ENCODE results near the gene HBP1. TPM values are rescaled to one million over a fixed set of nuclear protein-coding genes. Genes with fewer than 3 reads are reported as not detected.
A peak's percentile ranks its signal among the peaks of the same experiment; 100 is the strongest.

HBP1 gene
- total RNA-seq, 6 experiments from 2014 or later: 22.8 to 34.4 (median 28.5) TPM

DNA sequence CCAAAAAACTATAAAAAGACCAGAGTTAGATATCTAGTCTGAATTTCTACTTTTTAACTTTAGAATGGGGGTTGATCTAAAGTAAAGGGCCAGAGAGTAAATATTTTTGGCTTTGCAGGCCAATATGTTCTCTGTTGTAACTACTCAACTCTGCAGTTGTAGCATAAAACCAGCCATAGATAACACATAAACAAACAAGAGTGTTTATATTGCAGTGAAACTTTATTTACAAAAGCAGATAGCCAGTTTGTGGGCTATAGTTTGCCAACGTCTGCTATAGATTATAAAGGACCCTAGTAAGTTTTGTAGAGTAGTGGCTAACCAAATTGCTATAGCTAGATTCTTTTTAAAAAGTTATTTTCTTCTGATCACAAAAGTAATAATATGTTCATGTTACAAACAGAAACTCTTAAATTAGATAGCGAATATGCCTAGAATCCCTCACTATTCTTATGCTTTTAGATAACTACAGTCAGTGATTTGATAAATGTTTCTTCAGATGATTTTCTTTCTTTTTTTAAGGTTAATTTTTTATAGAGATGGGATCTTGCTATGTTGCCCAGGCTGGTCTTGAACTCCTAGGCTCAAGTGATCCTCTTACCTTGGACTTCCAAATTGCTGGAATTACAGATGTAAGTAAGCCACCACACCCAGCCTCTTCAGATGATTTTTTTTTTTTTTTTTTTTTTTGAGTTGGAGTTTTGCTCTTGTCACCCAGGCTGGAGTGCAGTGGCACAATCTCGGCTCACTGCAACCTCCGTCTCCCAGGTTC is 23.6 kb upstream of the HBP1 start:
- Mint-ChIP-seq H3K4me1 (ENCODE audit: low read depth) (peaks cover 25% of the 10 kb centered on the region), H3K27ac (no peak overlapping the region), H3K9me3 (no peaks in the 10 kb centered on the region), H3K27me3 (ENCODE audit: insufficient read depth) (no peaks in the 10 kb centered on the region), H3K36me3 (ENCODE audit: low read depth) (no peaks in the 10 kb centered on the region), H3K4me3 (no peak overlapping the region)
- no peak for DNase-seq
- TF ChIP-seq, protein P1, sequence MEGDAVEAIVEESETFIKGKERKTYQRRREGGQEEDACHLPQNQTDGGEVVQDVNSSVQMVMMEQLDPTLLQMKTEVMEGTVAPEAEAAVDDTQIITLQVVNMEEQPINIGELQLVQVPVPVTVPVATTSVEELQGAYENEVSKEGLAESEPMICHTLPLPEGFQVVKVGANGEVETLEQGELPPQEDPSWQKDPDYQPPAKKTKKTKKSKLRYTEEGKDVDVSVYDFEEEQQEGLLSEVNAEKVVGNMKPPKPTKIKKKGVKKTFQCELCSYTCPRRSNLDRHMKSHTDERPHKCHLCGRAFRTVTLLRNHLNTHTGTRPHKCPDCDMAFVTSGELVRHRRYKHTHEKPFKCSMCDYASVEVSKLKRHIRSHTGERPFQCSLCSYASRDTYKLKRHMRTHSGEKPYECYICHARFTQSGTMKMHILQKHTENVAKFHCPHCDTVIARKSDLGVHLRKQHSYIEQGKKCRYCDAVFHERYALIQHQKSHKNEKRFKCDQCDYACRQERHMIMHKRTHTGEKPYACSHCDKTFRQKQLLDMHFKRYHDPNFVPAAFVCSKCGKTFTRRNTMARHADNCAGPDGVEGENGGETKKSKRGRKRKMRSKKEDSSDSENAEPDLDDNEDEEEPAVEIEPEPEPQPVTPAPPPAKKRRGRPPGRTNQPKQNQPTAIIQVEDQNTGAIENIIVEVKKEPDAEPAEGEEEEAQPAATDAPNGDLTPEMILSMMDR (IDR thresholded peaks at IDR 0.05): no peak

DNA sequence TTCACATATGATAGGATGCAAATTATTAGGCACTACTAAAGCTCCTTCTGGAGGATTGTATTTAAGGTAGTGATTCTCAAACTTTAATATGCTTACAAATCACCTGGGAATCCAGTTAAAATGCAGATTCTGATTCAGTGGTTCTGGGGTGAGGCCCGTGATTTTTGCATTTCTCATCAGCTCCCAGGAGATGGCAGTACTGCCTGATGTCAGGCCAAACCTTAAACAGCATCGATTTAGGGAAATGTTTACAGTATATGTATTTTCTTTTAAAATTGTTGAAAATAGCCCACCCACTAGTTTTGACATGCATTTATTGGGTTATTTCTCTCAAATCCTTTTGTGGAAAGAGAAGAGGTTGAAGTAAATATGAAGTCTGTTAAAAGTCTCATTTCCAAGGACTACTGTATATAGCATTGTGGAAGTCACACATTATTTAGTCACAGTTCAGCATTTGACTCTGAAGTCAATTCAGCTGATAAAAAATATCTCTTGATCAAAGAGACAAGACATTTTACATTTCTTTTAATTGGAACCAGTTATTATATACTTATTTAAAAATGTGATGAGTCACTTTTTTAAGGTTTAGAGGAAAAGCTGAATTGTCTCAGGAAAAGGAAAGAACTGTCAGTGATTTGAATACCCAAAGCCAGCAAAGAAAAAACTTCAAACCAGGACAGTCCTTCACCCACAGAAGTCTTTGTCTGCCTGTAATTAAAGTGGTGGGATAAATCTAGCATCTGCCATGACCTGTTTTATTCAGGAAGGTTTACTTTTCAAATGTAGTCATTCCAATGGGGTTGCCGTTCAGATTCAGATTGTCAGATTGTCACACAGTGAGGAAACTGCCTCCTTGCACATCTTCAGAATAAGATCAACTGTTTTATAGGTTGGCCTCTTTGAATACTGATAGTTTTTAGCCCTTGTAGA is 21.1 kb upstream of the HBP1 start:
- DNase-seq: peak; percentile 20
- TF ChIP-seq, protein P1 (IDR thresholded peaks at IDR 0.05): peak; percentile 82
- peak overlapping the region; percentile 46 for H3K4me3 Mint-ChIP-seq

DNA sequence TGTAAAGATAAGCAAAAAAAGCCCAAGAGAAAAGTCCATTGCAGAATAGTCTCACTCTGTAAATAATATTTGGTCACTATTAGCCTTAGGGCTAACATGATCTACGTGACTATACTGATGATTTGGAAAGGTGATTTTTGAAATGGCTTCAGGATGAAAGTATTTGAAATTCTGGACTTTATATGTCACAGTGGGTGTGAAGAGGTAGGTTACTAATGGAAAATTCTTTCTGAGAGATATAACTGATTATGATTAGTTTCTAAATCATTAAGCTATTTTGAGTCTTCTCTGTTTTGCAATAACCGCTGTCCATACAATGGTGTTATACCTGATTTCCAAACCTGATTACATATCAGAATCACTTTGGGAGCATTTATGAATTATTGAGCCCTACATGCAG is 20.1 kb upstream of the HBP1 start:
- TF ChIP-seq, protein P1 (IDR thresholded peaks at IDR 0.05): no peak
- Mint-ChIP-seq H3K27ac (no peak overlapping the region), H3K27me3 (ENCODE audit: insufficient read depth) (no peaks in the 10 kb centered on the region), H3K9me3 (no peaks in the 10 kb centered on the region), H3K4me1 (ENCODE audit: low read depth) (peaks cover 34% of the 10 kb centered on the region), H3K36me3 (ENCODE audit: low read depth) (no peaks in the 10 kb centered on the region), H3K4me3 (no peak overlapping the region)
- DNase-seq: no peak

More for the DNA sequence above, 21.1 kb upstream of the HBP1 start:
- Mint-ChIP-seq H3K4me1 (ENCODE audit: low read depth) (peaks cover 34% of the 10 kb centered on the region), H3K27me3 (ENCODE audit: insufficient read depth) (no peaks in the 10 kb centered on the region), H3K27ac (peak overlapping the region; percentile 65), H3K36me3 (ENCODE audit: low read depth) (no peaks in the 10 kb centered on the region), H3K9me3 (no peaks in the 10 kb centered on the region)

DNA sequence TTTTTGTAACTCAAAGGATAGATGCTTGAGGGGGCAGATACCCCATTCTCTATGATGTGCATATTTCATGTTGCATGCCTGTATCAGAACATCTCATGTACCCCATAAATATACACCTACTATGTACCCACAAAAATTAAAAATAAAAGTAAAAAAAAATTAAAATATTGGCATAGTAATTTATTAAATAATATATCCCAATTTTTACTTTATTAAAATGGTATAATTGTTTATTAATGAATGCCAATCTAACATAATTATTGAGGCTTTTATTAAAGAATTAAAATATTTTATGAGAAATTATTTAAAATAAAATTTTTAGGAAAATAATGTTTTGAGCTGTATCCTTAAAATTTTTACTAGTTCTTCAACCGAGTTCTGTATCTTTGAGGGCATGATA is 18.9 kb upstream of the HBP1 start:
- H3K4me3 Mint-ChIP-seq: no peak overlapping the region
- H3K27ac Mint-ChIP-seq: no peak overlapping the region
- no peaks in the 10 kb centered on the region for H3K27me3 Mint-ChIP-seq (ENCODE audit: insufficient read depth)
- H3K9me3 Mint-ChIP-seq: no peaks in the 10 kb centered on the region
- peaks cover 34% of the 10 kb centered on the region for H3K4me1 Mint-ChIP-seq (ENCODE audit: low read depth)
- no peaks in the 10 kb centered on the region for H3K36me3 Mint-ChIP-seq (ENCODE audit: low read depth)
- DNase-seq: no peak
- TF ChIP-seq, protein P1 (IDR thresholded peaks at IDR 0.05): no peak

DNA sequence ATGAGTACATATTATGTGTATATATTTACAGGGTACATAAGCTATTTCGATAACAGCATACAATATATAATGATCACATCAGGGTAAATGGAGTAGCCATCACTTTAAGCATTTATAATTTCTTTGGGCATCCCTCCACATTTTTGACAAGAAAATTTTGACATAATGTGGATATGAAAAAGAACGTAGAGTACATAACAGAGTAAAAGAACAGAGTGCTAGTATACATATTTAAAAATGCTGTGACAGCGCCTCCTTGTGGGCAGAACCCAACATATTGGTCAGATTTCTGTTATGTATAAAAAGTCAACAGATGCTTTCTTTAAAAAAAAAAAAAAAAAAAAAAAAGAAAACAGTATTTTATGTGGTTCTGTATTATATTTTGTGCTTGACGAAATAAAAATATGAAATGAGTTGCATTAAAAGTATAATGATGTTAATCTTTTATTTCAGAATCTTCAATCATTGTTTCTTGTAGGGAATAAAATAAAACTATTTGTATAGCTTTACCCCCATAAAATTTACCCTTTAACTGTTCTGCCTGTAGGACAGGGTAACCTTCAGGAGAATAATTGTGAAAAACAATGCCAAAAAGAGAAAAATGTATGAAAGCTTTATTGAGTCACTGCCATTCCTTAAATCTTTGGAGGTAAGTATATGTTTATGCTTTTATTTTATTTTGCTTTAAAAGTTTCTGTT is 18.3 kb upstream of the HBP1 start:
- Mint-ChIP-seq H3K4me3 (no peak overlapping the region), H3K27ac (no peak overlapping the region), H3K27me3 (ENCODE audit: insufficient read depth) (no peaks in the 10 kb centered on the region), H3K36me3 (ENCODE audit: low read depth) (no peaks in the 10 kb centered on the region), H3K4me1 (ENCODE audit: low read depth) (peaks cover 34% of the 10 kb centered on the region), H3K9me3 (no peaks in the 10 kb centered on the region)
- peak; percentile 70 for DNase-seq
- TF ChIP-seq, protein P1 (IDR thresholded peaks at IDR 0.05): peak; percentile 95
